ENCODE measurements around the gene HOXA5.

The HOXA5 gene

GRCh38 chr7:27154369-27154768 is 10.9 kb upstream of the HOXA5 start:
- ATAC-seq = no peak
- TF ChIP-seq ZC3H10 (CRISPR knock-in tag; IDR thresholded peaks at IDR 0.05) (no peak), SNAI2 (CRISPR knock-in tag; IDR thresholded peaks at IDR 0.05) (no peak), ISL1 (CRISPR knock-in tag; IDR thresholded peaks at IDR 0.05) (no peak), ESRRG (CRISPR knock-in tag; IDR thresholded peaks at IDR 0.05) (no peak), ZNF70 (CRISPR knock-in tag; IDR thresholded peaks at IDR 0.05) (no peak), CSRNP3 (CRISPR knock-in tag; IDR thresholded peaks at IDR 0.05) (no peak), CREB5 (CRISPR knock-in tag; IDR thresholded peaks at IDR 0.05; ENCODE audit: low read depth) (no peak), ZNF8 (CRISPR knock-in tag; IDR thresholded peaks at IDR 0.05) (no peak), PPARA (CRISPR knock-in tag; IDR thresholded peaks at IDR 0.05; ENCODE audit: borderline replicate concordance) (no peak), RARB (CRISPR knock-in tag; IDR thresholded peaks at IDR 0.05) (no peak), OSR1 (CRISPR knock-in tag; IDR thresholded peaks at IDR 0.05) (no peak), POU6F1 (CRISPR knock-in tag; IDR thresholded peaks at IDR 0.05; ENCODE audit: borderline replicate concordance, low read depth) (no peak), GLIS3 (CRISPR knock-in tag; IDR thresholded peaks at IDR 0.05) (no peak), ZFP3 (CRISPR knock-in tag; IDR thresholded peaks at IDR 0.05) (no peak), ARNTL (CRISPR knock-in tag; IDR thresholded peaks at IDR 0.05; ENCODE audit: borderline replicate concordance, low read depth) (no peak), BACH2 (CRISPR knock-in tag; IDR thresholded peaks at IDR 0.05; ENCODE audit: borderline replicate concordance) (no peak)

GRCh38 chr7:27153526-27153925 is 10.0 kb upstream of the HOXA5 start:
- ATAC-seq = no peak
- TF ChIP-seq CSDC2 (CRISPR knock-in tag; IDR thresholded peaks at IDR 0.05) (no peak), ARNTL (CRISPR knock-in tag; IDR thresholded peaks at IDR 0.05; ENCODE audit: borderline replicate concordance, low read depth) (no peak), ZNF8 (CRISPR knock-in tag; IDR thresholded peaks at IDR 0.05) (no peak), ZNF565 (CRISPR knock-in tag; conservative IDR thresholded peaks at IDR 0.05; ENCODE audit: low read depth) (no peak), CSRNP3 (CRISPR knock-in tag; IDR thresholded peaks at IDR 0.05) (no peak), GLIS3 (CRISPR knock-in tag; IDR thresholded peaks at IDR 0.05) (no peak), OSR1 (CRISPR knock-in tag; IDR thresholded peaks at IDR 0.05) (no peak), TOX (CRISPR knock-in tag; IDR thresholded peaks at IDR 0.05; ENCODE audit: borderline replicate concordance) (no peak), ZNF70 (CRISPR knock-in tag; IDR thresholded peaks at IDR 0.05) (no peak), RARB (CRISPR knock-in tag; IDR thresholded peaks at IDR 0.05) (no peak), ESRRG (CRISPR knock-in tag; IDR thresholded peaks at IDR 0.05) (no peak), ISL1 (CRISPR knock-in tag; IDR thresholded peaks at IDR 0.05) (no peak), PPARA (CRISPR knock-in tag; IDR thresholded peaks at IDR 0.05; ENCODE audit: borderline replicate concordance) (no peak), ZFP30 (CRISPR knock-in tag; IDR thresholded peaks at IDR 0.05) (no peak)

- no peak for ATAC-seq
- no peak for TF ChIP-seq TSHZ2 (CRISPR knock-in tag; IDR thresholded peaks at IDR 0.05)
- no peak for TF ChIP-seq PATZ1 (CRISPR knock-in tag; IDR thresholded peaks at IDR 0.05; ENCODE audit: borderline replicate concordance)
- no peak for TF ChIP-seq ARNTL (CRISPR knock-in tag; IDR thresholded peaks at IDR 0.05; ENCODE audit: borderline replicate concordance, low read depth)
- no peak for TF ChIP-seq ZFP3 (CRISPR knock-in tag; IDR thresholded peaks at IDR 0.05)
- no peak for TF ChIP-seq TOX (CRISPR knock-in tag; IDR thresholded peaks at IDR 0.05; ENCODE audit: borderline replicate concordance)
- no peak for TF ChIP-seq ZC3H10 (CRISPR knock-in tag; IDR thresholded peaks at IDR 0.05)
- TF ChIP-seq GLIS3 (CRISPR knock-in tag; IDR thresholded peaks at IDR 0.05) = no peak
- TF ChIP-seq CSRNP3 (CRISPR knock-in tag; IDR thresholded peaks at IDR 0.05) = no peak
- no peak for TF ChIP-seq ESRRG (CRISPR knock-in tag; IDR thresholded peaks at IDR 0.05)
- no peak for TF ChIP-seq TCF4 (CRISPR knock-in tag; IDR thresholded peaks at IDR 0.05; ENCODE audit: borderline replicate concordance)
- no peak for TF ChIP-seq ZFP30 (CRISPR knock-in tag; IDR thresholded peaks at IDR 0.05)
Observed at GRCh38 chr7:27152816-27153442, 9.4 kb upstream of the HOXA5 start.
